Right lobe of liver (tissue), 6 donors: ENCODE measurements around the gene GRIFIN. TPM values are rescaled to one million over a fixed set of nuclear protein-coding genes. Genes with fewer than 3 reads are reported as not detected.

Source experiments
- ATAC-seq, 4 donors: fragments of 200-7000 bp; cut with Tn5 transposase; one replicate each; pipeline ENCODE4 v1.9.1; 2020; ENCODE audit warnings: mild to moderate bottlenecking in 4 of 4, moderate library complexity in 4 of 4
- DNase-seq, 3 donors: peaks; one replicate each; pipeline ENCODE4 v3.0.0-alpha.2; 2020
- H3K27ac ChIP-seq, 3 donors: fragments of 200-600 bp; one replicate each; pipeline ENCODE4 v1.8.0; 2022
- H3K27me3 ChIP-seq, 2 donors: fragments of 200-600 bp; one replicate each; pipeline ENCODE4 v1.8.0; 2022
- H3K36me3 ChIP-seq, 4 donors: fragments of 200-600 bp; sonication (generic) in 1 of 4; one replicate each; pipeline versions ENCODE4 v1.5.1 to v1.8.0; 2017 to 2022; ENCODE audit warnings: control low read depth in 1 of 4
- H3K4me1 ChIP-seq, 4 donors: fragments of 200-600 bp; sonication (generic) in 1 of 4; one replicate each; pipeline versions ENCODE4 v1.5.1 to v1.8.0; 2017 to 2022; ENCODE audit warnings: control low read depth in 1 of 4
- H3K4me3 ChIP-seq, 3 donors: fragments of 200-600 bp; one replicate each; pipeline ENCODE4 v1.8.0; 2022
- H3K9me3 ChIP-seq, 4 donors: fragments of 200-600 bp; sonication (generic) in 1 of 4; one replicate each; pipeline versions ENCODE4 v1.5.1 to v1.8.0; 2017 to 2022; ENCODE audit warnings: control low read depth in 1 of 4
- POLR2A ChIP-seq: fragments of 450-650 bp; IDR thresholded peaks from one replicate; pipeline ENCODE4 v1.6.1; 2017; ENCODE audit warnings: antibody characterized with exemption, mild to moderate bottlenecking
- WGBS: methylation state at CpG from one replicate; pipeline ENCODE4 v1.1.6; 2018; ENCODE audit warnings: low coverage, low lambda C conversion rate; ENCODE audit not compliant: insufficient coverage; ENCODE audit errors: missing lambda C conversion rate; 5-methylcytosine and 5-hydroxymethylcytosine counted together
- intact Hi-C, 2 donors: fragments of 100-400 bp; cut with DNase I; formaldehyde crosslinking; loops; one replicate each; pipeline versions ENCODE4 v1.11.2 to v1.14.1; 2022
- total RNA-seq, 6 experiments: library from RNA; depleted of rRNA in 2 of 6; stranded (reverse); fragments of >200 nt in 2 of 6; fragmentation: NEBNext Ultra II Directional in 3 of 6; extraction: Animal tissue kit (Norgen Biotek cat#: 25700) in 3 of 6; gene quantifications; one replicate each; pipeline versions ENCODE4 v1.1.0 to v1.2.4, GENCODE V29; 2016 to 2023
- TF ChIP-seq, protein P1 (sequence below), 4 donors: fragments of 200-600 bp in 3 of 4; fragments of 450-650 bp in 1 of 4; IDR thresholded peaks; one replicate each; pipeline versions ENCODE4 v1.5.1 to v1.8.0; 2016 to 2022; ENCODE audit warnings: antibody characterized with exemption in 4 of 4, mild to moderate bottlenecking in 2 of 4
- donor health status: DM: no; HTN: yes; CAD: no.
- donor health status: DM: no; HTN: no; CAD: no.
- donor health status: DM: no; HTN: no; CAD: no.
- donor health status: DM: no; HTN: yes; CAD: no.
- donor health status: DM: no; HTN: yes; CAD: no.

Gene GRIFIN
- total RNA-seq, 6 experiments from 2014 or later: not detected

DNA sequence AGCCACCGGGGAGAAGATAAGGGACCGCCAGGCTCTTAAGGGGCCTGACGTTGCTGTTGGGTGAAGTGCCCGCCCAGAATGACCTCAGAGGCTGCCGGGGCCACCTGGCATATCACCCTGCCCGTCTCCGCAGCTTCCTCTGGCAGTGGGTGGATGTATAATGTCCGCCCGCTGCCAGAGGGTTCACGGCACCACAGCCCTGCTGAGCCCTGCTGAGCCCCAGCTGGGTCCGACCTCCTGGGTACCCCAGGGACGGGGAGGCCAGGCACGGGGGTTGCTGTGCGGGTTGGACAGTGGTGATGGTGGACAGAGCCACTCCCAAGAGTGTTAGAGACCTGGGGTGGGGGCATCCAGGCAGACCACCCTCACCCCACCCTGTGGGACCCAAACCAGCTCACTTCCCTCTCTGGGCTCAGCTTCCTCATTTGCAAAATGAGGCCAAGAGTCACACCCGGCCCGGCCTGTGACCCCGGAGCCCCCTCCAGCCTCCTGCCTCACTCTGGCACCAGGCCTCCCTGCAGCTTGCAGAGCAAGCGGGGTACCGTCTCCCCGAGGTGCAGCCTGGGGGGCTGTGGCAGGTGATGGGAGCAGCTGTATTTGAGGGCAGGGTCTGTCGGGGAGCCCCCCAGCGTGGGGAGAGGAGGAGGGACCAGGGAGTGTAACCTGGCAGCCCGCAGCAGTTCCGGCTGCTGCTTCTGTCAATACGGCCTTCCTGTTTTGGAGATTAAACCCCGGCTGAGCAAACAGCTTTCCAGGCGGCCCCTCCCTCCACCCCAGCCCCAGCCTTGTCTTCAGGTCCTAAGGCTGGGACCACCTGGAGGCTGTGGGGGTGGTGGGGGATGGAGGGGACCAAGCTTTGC is 34.9 kb upstream of the GRIFIN start:
- TF ChIP-seq POLR2A: no peak
- TF ChIP-seq, protein P1, sequence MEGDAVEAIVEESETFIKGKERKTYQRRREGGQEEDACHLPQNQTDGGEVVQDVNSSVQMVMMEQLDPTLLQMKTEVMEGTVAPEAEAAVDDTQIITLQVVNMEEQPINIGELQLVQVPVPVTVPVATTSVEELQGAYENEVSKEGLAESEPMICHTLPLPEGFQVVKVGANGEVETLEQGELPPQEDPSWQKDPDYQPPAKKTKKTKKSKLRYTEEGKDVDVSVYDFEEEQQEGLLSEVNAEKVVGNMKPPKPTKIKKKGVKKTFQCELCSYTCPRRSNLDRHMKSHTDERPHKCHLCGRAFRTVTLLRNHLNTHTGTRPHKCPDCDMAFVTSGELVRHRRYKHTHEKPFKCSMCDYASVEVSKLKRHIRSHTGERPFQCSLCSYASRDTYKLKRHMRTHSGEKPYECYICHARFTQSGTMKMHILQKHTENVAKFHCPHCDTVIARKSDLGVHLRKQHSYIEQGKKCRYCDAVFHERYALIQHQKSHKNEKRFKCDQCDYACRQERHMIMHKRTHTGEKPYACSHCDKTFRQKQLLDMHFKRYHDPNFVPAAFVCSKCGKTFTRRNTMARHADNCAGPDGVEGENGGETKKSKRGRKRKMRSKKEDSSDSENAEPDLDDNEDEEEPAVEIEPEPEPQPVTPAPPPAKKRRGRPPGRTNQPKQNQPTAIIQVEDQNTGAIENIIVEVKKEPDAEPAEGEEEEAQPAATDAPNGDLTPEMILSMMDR (IDR thresholded peaks at IDR 0.05): no peak
- no peak overlapping the region for H3K4me3 ChIP-seq
- H3K27ac ChIP-seq: peak overlapping the region in 2 of 3 donors; percentile 40
- H3K9me3 ChIP-seq: no peaks in the 10 kb centered on the region
- H3K4me1 ChIP-seq: peaks cover 0 to 4% (median 0%) of the 10 kb centered on the region in 4 donors
- peak; percentile 46 to 59 (median 50) for ATAC-seq
- no peak for DNase-seq
- intact Hi-C loops: no loop called here
- WGBS: 53% methylated on average over 3 of the region's 27 CpGs
- H3K27me3 ChIP-seq: no peaks in the 10 kb centered on the region
- no peaks in the 10 kb centered on the region for H3K36me3 ChIP-seq

DNA sequence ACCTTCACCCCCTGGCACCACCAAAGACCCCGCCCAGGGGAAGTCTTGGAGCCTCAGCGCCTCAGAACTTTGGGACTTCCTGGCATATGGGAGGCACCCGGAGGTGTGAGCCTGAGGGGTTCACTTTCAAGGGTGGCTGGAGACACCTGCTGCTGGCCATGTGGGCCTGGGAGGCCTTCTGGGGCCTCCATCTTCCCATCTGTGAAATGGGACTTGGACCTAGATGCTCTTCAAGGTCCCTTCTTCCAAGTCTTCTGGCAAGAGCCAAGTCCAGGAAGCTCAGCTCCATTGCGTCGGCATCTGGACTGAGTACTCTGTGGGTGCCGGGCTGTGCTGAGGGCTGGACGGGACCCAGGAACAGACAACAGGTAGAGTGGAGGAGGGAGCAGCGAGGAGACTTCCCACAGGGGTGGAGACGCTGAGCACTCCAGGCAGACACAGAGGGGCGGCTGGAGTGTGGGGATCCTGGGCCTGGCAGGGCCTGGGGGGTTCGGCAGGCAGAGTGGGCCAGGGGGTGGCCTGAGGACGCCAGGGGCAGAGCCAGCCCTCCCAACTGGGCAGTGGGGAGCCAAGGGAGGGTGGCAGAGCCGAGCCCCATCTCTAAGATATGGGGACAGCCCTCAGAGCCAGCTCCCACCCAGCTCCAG is 34.1 kb upstream of the GRIFIN start:
- no peak for ATAC-seq
- TF ChIP-seq, protein P1 (IDR thresholded peaks at IDR 0.05): no peak
- TF ChIP-seq POLR2A: no peak
- H3K36me3 ChIP-seq: no peaks in the 10 kb centered on the region
- intact Hi-C loops: no loop called here
- H3K27ac ChIP-seq: peak overlapping the region in 1 of 3 donors; percentile 40
- WGBS: no CpG with 5 or more reads among the region's 13 CpGs
- H3K4me1 ChIP-seq: peaks cover 0 to 4% (median 0%) of the 10 kb centered on the region in 4 donors
- H3K4me3 ChIP-seq: no peak overlapping the region
- H3K9me3 ChIP-seq: no peaks in the 10 kb centered on the region
- no peaks in the 10 kb centered on the region for H3K27me3 ChIP-seq
- no peak for DNase-seq

GRCh38 chr7:2509298-2509906 is 33.2 kb upstream of the GRIFIN start:
- TF ChIP-seq POLR2A: no peak
- TF ChIP-seq, protein P1 (IDR thresholded peaks at IDR 0.05): no peak
- H3K4me1 ChIP-seq: peaks cover 0 to 4% (median 0%) of the 10 kb centered on the region in 4 donors
- ATAC-seq: no peak
- DNase-seq: no peak
- 64% methylated on average over 7 of the region's 23 CpGs for WGBS
- no peak overlapping the region for H3K4me3 ChIP-seq
- H3K27me3 ChIP-seq: no peaks in the 10 kb centered on the region
- intact Hi-C loops: no loop called here
- H3K9me3 ChIP-seq: no peaks in the 10 kb centered on the region
- H3K27ac ChIP-seq: peak overlapping the region in 1 of 3 donors; percentile 24
- no peaks in the 10 kb centered on the region for H3K36me3 ChIP-seq

DNA sequence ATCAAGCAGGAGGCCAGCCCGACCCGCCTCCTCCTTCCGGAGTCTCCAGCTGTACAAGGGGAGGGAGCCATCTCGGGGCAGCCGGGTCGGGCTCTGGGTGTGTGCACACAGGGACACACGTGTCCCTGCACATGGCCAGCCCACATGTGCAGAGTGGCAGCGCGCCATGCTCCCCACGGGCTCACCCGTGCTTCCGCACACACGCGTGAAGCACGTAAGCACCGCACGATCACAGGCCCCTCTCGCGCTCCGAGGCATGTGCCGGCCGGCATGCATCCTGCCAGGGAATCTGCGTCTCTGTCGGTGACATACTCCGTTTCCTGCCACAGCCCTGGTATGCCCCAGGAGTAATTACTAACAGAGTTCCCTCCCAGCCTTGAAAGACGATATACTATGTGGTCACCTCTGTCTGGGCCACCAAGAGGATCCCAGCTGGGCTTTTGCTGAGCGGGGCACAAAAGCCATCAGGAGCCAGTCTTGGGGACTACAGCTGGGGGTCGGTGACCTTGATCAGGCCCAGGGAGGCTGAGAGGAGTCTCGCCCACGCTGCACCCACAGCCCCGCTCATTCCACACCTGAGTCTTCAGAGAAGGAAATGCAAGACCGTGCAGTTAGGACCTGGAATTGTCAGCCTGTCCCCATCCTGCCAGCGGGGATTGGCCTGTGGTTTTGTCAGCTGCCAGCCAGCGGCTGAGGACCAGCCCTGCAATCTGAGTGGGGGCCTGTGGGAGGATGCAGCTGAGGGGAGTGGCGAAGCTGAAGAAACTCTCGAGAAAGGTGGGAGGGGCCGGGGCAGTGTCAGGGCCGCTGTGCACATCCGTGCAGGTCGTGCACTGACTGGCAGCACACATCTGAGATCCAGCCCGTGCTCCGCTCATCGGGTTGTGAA is 32.4 kb upstream of the GRIFIN start:
- ATAC-seq: peak; percentile 21 to 57 (median 50)
- WGBS: 30% methylated on average over 2 of the region's 43 CpGs
- TF ChIP-seq, protein P1 (IDR thresholded peaks at IDR 0.05): no peak
- no peak for TF ChIP-seq POLR2A
- intact Hi-C loops: no loop called here
- Histone ChIP-seq H3K4me3 (no peak overlapping the region), H3K9me3 (no peaks in the 10 kb centered on the region), H3K4me1 (peaks cover 0 to 4% (median 0%) of the 10 kb centered on the region in 4 donors), H3K36me3 (no peaks in the 10 kb centered on the region), H3K27ac (peak overlapping the region in 2 of 3 donors; percentile 24 to 25), H3K27me3 (no peaks in the 10 kb centered on the region)
- peak in 2 of 3 donors; percentile 70 to 76 for DNase-seq
